Erythroblast (primary cell): ENCODE measurements around the gene KLK3.

ENCODE experiments used
- DNase-seq, 2 experiments: peaks; one replicate each; lab custom pipeline; 2025; lab: John Stamatoyannopoulos, UW
- GATA1 ChIP-seq: IDR thresholded peaks from 2 replicates; pipeline ENCODE4 v1.6.1; 2011; ENCODE audit warnings: low read depth, mild to moderate bottlenecking, control low read depth, low read length, moderate library complexity
- POLR2A ChIP-seq: IDR thresholded peaks from 2 replicates; pipeline ENCODE4 v1.6.1; 2011; ENCODE audit warnings: mild to moderate bottlenecking, low read length

KLK3 gene

GRCh38 chr19:50822661-50823208 is 32.0 kb upstream of the KLK3 start:
- no peak for TF ChIP-seq GATA1
- TF ChIP-seq POLR2A = no peak
- DNase-seq = no peak

DNA sequence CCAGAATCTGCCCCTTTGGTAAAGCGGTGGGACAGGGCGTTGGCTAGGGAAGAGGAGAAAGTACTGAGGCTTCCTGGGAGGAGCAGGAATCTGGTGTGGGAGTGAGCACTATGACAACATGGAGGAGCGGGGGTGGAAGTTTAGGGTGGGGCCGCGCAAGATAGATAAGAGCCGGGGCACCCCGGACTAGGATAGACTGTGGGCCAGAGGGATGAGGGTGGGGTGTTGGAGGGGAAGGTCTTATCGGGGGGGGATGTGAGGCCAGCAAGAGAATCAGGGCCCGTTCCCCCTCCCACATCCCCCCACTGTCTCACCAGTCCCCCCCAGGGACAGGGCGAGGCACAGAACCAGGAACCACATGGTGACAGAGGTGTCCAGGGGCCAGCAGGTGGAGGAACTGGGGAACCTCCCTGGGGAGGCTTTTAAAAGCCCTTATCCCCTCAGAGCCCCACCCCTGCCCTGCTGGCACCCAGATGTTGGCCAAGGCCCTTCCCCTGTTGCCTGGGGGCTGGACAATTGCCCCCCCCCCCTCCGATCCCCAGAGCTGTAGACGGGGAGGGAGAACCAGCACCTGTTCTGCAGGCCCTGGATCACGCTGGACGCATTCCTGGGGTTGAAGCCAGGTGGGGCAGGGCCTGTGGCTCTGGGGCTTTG is 31.2 kb upstream of the KLK3 start, which contains the start of gene KLK1:
KLK1 (minus strand) TSS at position 399 of the 654 bp plus-strand sequence; CDS start at position 360, 39 bp downstream.
- DNase-seq = no peak
- TF ChIP-seq GATA1 = no peak
- no peak for TF ChIP-seq POLR2A

- DNase-seq = no peak
- TF ChIP-seq GATA1 = no peak
These were observed 28.0 kb upstream of the KLK3 start for GRCh38 chr19:50826492-50827240.

- DNase-seq = no peak
- no peak for TF ChIP-seq POLR2A
- no peak for TF ChIP-seq GATA1
These were observed 27.2 kb upstream of the KLK3 start for GRCh38 chr19:50827476-50827875.

DNA sequence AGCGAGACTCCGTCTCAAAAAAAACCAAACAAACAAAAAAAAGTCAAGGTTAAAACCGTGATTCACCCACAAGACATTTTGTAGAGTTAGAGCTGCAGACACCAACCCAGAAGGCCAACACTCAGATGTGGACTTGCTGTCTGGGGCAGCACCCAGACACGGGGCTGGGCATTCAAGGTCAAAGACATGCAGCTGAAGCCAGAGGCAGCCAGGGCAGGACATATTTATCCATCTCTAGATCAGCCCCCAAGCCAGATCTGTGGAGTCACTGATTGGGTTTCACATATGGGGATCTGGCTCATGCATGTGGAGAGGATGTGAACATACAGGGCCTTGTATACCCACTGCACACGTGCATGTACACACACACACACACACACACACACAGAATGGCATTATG is 24.9 kb upstream of the KLK3 start:
- TF ChIP-seq GATA1 (no peak), POLR2A (no peak)
- no peak for DNase-seq

GRCh38 chr19:50830266-50831025 is 24.3 kb upstream of the KLK3 start:
- DNase-seq = no peak
- TF ChIP-seq GATA1 (no peak), POLR2A (no peak)

- DNase-seq = no peak
- TF ChIP-seq POLR2A (no peak), GATA1 (no peak)
These were observed 23.7 kb upstream of the KLK3 start for GRCh38 chr19:50831026-50831396.

DNA sequence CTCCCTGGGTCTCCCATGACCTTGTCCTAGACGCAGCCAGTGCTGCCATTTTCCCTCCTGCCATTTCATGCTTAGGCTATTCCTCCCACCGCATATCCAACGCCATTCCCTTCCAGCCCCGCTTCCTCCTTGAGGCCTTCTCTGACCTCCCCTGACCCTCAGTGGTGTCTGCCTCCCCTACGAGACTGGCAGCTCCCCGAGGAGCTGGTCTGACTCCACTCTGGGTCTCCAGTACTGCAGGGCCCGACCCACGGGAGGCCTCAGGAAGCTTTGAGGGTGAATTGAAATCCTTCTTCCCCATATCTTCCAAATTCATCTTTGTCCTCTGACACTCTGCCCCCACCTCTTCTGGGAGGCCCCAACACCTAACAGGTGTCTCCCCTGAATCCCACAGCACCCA is 22.0 kb upstream of the KLK3 start:
- TF ChIP-seq GATA1 (no peak), POLR2A (no peak)

GRCh38 chr19:50833117-50833801 is 21.5 kb upstream of the KLK3 start, which contains the start of gene KLK15:
Gene KLK15 (minus strand): TSS chr19:50833574. CDS start chr19:50831492, 2,082 bp downstream.
- DNase-seq = no peak

More for the DNA sequence above, 22.0 kb upstream of the KLK3 start:
- no peak for DNase-seq

DNA sequence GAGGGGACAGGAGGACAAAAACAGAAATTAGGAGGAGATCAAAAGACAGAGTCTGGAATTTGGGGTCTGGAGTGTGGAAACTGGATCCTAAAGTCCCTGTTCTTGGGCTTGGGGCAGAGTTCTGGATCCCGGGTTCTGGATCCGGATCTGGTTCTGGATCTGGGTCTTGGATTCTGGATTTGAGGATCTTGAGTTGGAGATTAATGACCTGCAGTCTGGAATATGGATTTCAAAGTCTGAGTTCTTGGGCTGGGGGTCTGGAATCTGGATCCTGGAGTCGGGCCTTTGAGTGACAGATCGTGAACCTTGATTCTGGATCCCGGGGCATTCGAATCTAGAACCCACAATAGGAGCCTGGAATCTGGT is 20.9 kb upstream of the KLK3 start:
- DNase-seq = no peak
- no peak for TF ChIP-seq POLR2A
- no peak for TF ChIP-seq GATA1

More at GRCh38 chr19:50833117-50833801, 21.5 kb upstream of the KLK3 start, which contains the start of gene KLK15:
- no peak for TF ChIP-seq POLR2A
- TF ChIP-seq GATA1 = no peak

GRCh38 chr19:50835103-50835784 is 19.5 kb upstream of the KLK3 start:
- TF ChIP-seq GATA1 (no peak), POLR2A (no peak)
- DNase-seq = no peak

- TF ChIP-seq GATA1 = no peak
- no peak for TF ChIP-seq POLR2A
These were observed 18.8 kb upstream of the KLK3 start for GRCh38 chr19:50835785-50836542.

More at GRCh38 chr19:50835785-50836542, 18.8 kb upstream of the KLK3 start:
- DNase-seq = peak; percentile 73 to 87
